Measurements from ENCODE around the gene SECTM1.

Gene SECTM1

GRCh38 chr17:82302568-82302963 lies 31.0 kb downstream of the SECTM1 start:
- DNase-seq (ENCODE audit: insufficient read length, low spot score) (no peak), FAIRE-seq (no peak)
- TF ChIP-seq POLR2A (IDR thresholded peaks at IDR 0.05; ENCODE audit: low read depth, low read length), result no peak

GRCh38 chr17:82301916-82302567 lies 31.5 kb downstream of the SECTM1 start:
- no peak for DNase-seq (ENCODE audit: insufficient read length, low spot score)
- TF ChIP-seq POLR2A (IDR thresholded peaks at IDR 0.05; ENCODE audit: low read depth, low read length), result no peak
- no peak for FAIRE-seq

GRCh38 chr17:82301300-82301915 lies 32.2 kb downstream of the SECTM1 start:
- no peak for FAIRE-seq
- no peak for TF ChIP-seq POLR2A (IDR thresholded peaks at IDR 0.05; ENCODE audit: low read depth, low read length)
- DNase-seq (ENCODE audit: insufficient read length, low spot score), result no peak

DNA sequence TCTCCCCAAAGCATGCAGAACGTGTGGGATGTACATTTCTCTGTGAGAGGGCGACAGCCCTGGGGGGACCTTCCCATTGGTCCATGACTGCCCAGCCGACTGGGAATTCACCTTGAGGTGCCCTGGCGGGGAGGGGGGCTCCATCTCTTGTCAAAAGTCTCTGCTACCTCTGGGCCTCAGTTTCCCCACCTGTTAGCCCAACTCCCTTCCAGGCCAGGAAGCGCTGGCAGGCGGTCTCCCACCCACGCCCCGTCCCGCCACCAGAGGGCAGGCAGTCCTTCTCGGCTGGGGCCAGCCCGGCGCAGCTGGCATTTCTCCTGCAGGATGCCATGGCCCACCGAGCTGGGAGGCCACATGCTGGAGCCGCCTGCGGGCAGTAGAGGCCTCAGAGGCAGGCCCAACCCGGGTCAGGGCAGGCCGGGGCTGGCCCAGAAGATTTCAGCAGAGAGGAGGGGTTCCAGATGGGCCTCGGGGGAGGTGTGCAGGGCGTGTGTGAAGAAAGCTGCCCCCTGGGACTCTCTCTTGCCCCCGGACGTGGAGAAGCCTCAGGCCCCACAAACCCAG lies 32.8 kb downstream of the SECTM1 start:
- DNase-seq (ENCODE audit: insufficient read length, low spot score), result no peak
- TF ChIP-seq POLR2A (IDR thresholded peaks at IDR 0.05; ENCODE audit: low read depth, low read length), result no peak
- FAIRE-seq, result no peak

DNA sequence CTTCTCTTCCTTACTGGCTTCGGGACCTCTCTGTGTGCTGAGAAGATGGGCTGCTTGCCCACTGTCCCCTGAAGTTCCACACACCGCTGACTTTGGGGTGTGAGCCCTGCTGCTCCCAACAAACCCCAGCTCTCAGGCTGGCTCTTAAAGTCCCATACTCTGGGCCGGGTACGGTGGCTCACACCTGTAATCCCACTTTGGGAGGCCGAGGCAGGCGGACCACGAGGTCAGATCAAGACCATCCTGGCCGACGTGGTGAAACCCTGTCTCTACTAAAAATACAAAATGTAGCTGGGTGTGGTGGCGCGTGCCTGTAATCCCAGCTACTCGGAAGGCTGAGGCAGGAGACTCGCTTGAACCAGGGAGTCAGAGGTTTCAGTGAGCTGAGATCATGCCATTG lies 33.3 kb downstream of the SECTM1 start:
- no peak for TF ChIP-seq POLR2A (IDR thresholded peaks at IDR 0.05; ENCODE audit: low read depth, low read length)
- FAIRE-seq, result no peak
- DNase-seq (ENCODE audit: insufficient read length, low spot score), result no peak

- no peak for DNase-seq (ENCODE audit: insufficient read length, low spot score)
- TF ChIP-seq POLR2A (IDR thresholded peaks at IDR 0.05; ENCODE audit: low read depth, low read length), result no peak
- FAIRE-seq, result no peak
These were observed 34.1 kb downstream of the SECTM1 start for GRCh38 chr17:82299452-82299851.

- DNase-seq (ENCODE audit: insufficient read length, low spot score) (no peak), FAIRE-seq (no peak)
- no peak for TF ChIP-seq POLR2A (IDR thresholded peaks at IDR 0.05; ENCODE audit: low read depth, low read length)
These were observed 34.8 kb downstream of the SECTM1 start for GRCh38 chr17:82298538-82299421.

DNA sequence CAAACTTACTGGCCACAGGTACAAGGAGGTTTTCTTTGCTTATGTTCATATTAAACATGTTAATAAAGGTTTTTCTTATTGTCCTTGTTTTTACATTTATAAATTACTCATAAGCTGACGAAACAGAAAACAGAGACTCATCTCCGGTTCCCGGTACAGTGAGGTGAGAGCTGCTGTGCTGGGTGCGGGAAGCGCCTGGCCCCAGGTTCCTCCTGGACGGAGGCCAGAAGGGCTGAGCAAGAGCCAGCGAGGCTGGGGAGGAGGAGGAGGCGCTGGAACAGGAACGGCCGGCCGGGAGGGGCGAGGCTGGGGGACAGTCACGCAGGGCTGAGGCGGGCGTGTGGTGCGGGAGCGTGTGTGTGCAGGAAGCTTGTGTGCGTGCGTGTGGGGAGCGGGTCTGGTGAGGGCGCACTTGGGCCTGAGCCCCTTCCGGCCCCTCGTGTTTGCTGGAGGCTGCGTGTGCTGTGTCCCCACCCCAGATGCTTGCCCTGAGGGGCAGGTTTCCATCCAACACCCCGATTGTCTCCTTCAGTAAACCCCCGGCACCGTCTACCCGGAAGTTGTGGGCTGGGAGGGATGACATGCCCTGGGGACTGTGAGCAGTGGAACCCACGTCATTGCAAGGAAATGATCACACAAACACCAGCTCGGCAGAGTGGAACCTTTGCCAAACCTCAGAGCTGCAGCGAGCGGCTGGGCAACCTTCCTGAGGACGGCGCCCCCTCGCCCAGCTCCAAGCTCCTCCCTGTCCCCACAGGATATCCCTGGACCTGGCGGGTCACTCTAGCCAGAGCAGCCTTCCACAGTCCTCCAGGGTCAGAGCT lies 35.6 kb downstream of the SECTM1 start:
- peak; percentile 54 for TF ChIP-seq POLR2A (IDR thresholded peaks at IDR 0.05; ENCODE audit: low read depth, low read length)
- peak; percentile 93 for DNase-seq (ENCODE audit: insufficient read length, low spot score)
- no peak for FAIRE-seq

DNA sequence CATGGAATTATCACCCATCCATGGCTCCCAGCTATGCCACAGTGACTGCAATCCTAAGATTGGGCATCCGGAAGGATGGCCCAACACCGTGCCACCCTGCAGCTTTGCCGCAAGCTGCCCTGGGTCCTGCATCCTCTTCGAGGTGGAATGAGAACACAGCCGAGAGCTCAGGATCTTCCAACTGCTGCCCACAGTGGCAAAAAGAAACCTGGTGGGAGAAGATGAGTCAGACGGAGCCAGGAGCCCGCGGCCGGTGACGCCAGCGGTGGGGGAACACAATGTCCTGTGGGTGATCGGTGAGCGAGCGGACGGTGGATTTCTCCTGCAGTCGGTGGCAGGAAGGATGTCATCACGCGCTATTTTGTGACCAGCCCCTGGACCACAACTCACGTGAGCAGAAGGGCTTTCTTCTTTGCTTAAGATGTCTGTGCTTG lies 36.3 kb downstream of the SECTM1 start:
- FAIRE-seq, result no peak
- peak; percentile 90 for DNase-seq (ENCODE audit: insufficient read length, low spot score)

GRCh38 chr17:82296511-82297279 lies 36.9 kb downstream of the SECTM1 start:
- no peak for TF ChIP-seq POLR2A (IDR thresholded peaks at IDR 0.05; ENCODE audit: low read depth, low read length)
- FAIRE-seq (no peak), DNase-seq (ENCODE audit: insufficient read length, low spot score) (no peak)

More for the DNA sequence above, 36.3 kb downstream of the SECTM1 start:
- no peak for TF ChIP-seq POLR2A (IDR thresholded peaks at IDR 0.05; ENCODE audit: low read depth, low read length)

- FAIRE-seq (no peak), DNase-seq (ENCODE audit: insufficient read length, low spot score) (no peak)
- TF ChIP-seq POLR2A (IDR thresholded peaks at IDR 0.05; ENCODE audit: low read depth, low read length), result no peak
These were observed 38.1 kb downstream of the SECTM1 start for GRCh38 chr17:82295472-82295814.

GRCh38 chr17:82294064-82294773 lies 39.3 kb downstream of the SECTM1 start:
- FAIRE-seq (no peak), DNase-seq (ENCODE audit: insufficient read length, low spot score) (no peak)
- no peak; the same call in 1 of the 2 replicates for TF ChIP-seq POLR2A (IDR thresholded peaks at IDR 0.05; ENCODE audit: low read depth, low read length)

All from H54 (cell line).